A673 (cell line): ENCODE data around the gene HSD17B3. TPM values are rescaled to one million over a fixed set of nuclear protein-coding genes. Genes with fewer than 3 reads are reported as not detected.

Source experiments
- BruUV-seq: library from RNA; stranded (reverse); fragments of 400-500 nt; replicated peaks from 2 replicates; lab custom pipeline; 2021; lab: Mats Ljungman, UMichigan
- CTCF ChIA-PET: fragments of 300-600 bp; sonication (Branson Sonifier 250); formaldehyde crosslinking; loops from one replicate; lab custom pipeline; 2022; ENCODE audit warnings: antibody characterized with exemption; lab: Charles Lee
- POLR2A ChIA-PET: fragments of 300-600 bp; sonication (Branson Sonifier 250); formaldehyde crosslinking; loops from one replicate; lab custom pipeline; 2022; ENCODE audit warnings: antibody characterized with exemption; ENCODE audit not compliant: low non-redundant PET; lab: Charles Lee
- DNase-seq: peaks from one replicate; pipeline ENCODE4 v3.0.0-alpha.2; 2015; ENCODE audit warnings: low spot score
- H3K27ac ChIP-seq: fragments of 200-600 bp; sonication (generic); 2 replicates; pipeline ENCODE4 v1.5.1; 2016; ENCODE audit warnings: mixed run types, low read depth, mild to moderate bottlenecking, mixed read lengths, antibody characterized with exemption, low read length; ENCODE audit not compliant: poor library complexity, severe bottlenecking
- H3K27me3 ChIP-seq: fragments of 200-600 bp; sonication (generic); replicated peaks from 2 replicates; pipeline ENCODE4 v1.6.1; 2017; ENCODE audit warnings: mixed run types, low read depth, mild to moderate bottlenecking, mixed read lengths, antibody characterized with exemption, low read length; ENCODE audit not compliant: insufficient read depth, poor library complexity
- H3K36me3 ChIP-seq: fragments of 200-600 bp; sonication (generic); 2 replicates; pipeline ENCODE4 v1.6.1; 2016; ENCODE audit warnings: mixed run types, mild to moderate bottlenecking, mixed read lengths, antibody characterized with exemption, low read length; ENCODE audit not compliant: insufficient read depth, poor library complexity, severe bottlenecking
- H3K4me1 ChIP-seq: fragments of 200-600 bp; sonication (generic); 2 replicates; pipeline ENCODE4 v1.6.1; 2017; ENCODE audit warnings: mixed run types, mild to moderate bottlenecking, mixed read lengths, antibody characterized with exemption, low read length; ENCODE audit not compliant: insufficient read depth, poor library complexity, severe bottlenecking
- H3K4me3 ChIP-seq: fragments of 200-600 bp; sonication (generic); 2 replicates; pipeline ENCODE4 v1.5.1; 2016; ENCODE audit warnings: low read depth, mixed run types, mild to moderate bottlenecking, mixed read lengths, low read length; ENCODE audit not compliant: poor library complexity, severe bottlenecking
- H3K9me3 ChIP-seq: fragments of 200-600 bp; sonication (generic); 2 replicates; pipeline ENCODE4 v1.6.1; 2016; ENCODE audit warnings: mixed run types, low read depth, mild to moderate bottlenecking, mixed read lengths, antibody characterized with exemption, low read length; ENCODE audit not compliant: poor library complexity, severe bottlenecking
- EZH2 ChIP-seq: fragments of 200-600 bp; sonication (generic); IDR thresholded peaks from 2 replicates; pipeline ENCODE4 v1.6.1; 2017; ENCODE audit warnings: borderline replicate concordance, low read depth, mild to moderate bottlenecking, mixed read lengths, antibody characterized with exemption, low read length; ENCODE audit not compliant: poor library complexity, severe bottlenecking
- intact Hi-C: fragments of 100-400 bp; cut with micrococcal nuclease; formaldehyde crosslinking; loops from one replicate; pipeline ENCODE4 v1.10.0; 2022; ENCODE audit not compliant: unreplicated experiment
- total RNA-seq: library from RNA; stranded (reverse); gene quantifications from 2 replicates; pipeline ENCODE4 v1.2.3, GENCODE V29; 2021
- TF ChIP-seq, protein P1 (sequence below): fragments of 300-800, 200-600 bp; sonication (generic); conservative IDR thresholded peaks from 2 replicates; pipeline ENCODE4 v1.5.1; 2017; ENCODE audit warnings: low read depth, mild to moderate bottlenecking, antibody characterized with exemption, low read length, moderate library complexity, mixed read lengths

HSD17B3 gene
- total RNA-seq, 1 experiment from 2014 or later: not detected

DNA sequence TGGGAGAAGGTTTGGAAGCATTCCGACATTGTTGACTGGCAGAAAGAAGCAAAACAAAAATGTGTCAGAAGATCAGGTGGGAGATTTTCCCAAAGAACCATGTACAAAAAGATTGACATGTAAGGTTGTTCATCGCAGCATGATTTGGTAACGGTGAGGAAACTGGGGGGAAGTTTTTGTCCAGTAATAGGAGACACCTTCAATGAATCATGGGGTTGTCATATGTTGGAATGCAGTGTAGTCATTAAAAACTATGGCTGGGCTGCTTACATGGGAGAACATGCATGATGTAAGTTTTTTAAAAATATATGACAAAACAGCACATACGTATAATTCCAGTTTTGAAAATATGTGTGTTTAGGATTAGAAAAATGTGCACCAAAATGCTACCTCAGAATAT lies 50.5 kb downstream of the HSD17B3 start:
- no peaks in the 10 kb centered on the region for H3K27me3 ChIP-seq
- intact Hi-C loops: no loop called here
- H3K4me1 ChIP-seq: no peaks in the 10 kb centered on the region
- H3K9me3 ChIP-seq: no peaks in the 10 kb centered on the region
- POLR2A ChIA-PET: no interaction called here
- no TSS peak for BruUV-seq
- no peak overlapping the region for H3K4me3 ChIP-seq
- no peak for TF ChIP-seq EZH2
- TF ChIP-seq, protein P1, sequence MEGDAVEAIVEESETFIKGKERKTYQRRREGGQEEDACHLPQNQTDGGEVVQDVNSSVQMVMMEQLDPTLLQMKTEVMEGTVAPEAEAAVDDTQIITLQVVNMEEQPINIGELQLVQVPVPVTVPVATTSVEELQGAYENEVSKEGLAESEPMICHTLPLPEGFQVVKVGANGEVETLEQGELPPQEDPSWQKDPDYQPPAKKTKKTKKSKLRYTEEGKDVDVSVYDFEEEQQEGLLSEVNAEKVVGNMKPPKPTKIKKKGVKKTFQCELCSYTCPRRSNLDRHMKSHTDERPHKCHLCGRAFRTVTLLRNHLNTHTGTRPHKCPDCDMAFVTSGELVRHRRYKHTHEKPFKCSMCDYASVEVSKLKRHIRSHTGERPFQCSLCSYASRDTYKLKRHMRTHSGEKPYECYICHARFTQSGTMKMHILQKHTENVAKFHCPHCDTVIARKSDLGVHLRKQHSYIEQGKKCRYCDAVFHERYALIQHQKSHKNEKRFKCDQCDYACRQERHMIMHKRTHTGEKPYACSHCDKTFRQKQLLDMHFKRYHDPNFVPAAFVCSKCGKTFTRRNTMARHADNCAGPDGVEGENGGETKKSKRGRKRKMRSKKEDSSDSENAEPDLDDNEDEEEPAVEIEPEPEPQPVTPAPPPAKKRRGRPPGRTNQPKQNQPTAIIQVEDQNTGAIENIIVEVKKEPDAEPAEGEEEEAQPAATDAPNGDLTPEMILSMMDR: no peak
- H3K27ac ChIP-seq: no peak overlapping the region
- CTCF ChIA-PET: no interaction called here
- H3K36me3 ChIP-seq: no peaks in the 10 kb centered on the region
- DNase-seq: no peak

DNA sequence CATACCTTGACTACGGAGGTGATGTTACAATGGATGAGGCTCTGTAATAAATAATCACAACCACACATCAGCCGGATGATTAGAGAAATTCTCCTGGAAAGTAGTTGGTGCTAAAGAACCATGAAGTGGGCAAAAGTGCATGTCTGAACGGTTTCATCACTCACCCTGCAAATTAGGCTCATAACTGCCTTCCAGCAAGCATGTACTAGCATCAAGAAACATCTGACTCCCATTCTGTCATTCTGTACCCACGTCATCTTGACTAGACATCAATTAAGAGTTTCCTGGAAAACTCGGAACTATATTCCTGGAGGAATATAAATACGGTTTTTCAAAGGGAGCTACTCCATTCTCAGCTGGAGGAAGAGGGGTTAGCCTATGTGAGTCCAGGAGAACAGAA lies 52.2 kb downstream of the HSD17B3 start:
- Histone ChIP-seq H3K27ac (no peak overlapping the region), H3K36me3 (no peaks in the 10 kb centered on the region), H3K9me3 (no peaks in the 10 kb centered on the region), H3K4me3 (no peak overlapping the region), H3K27me3 (no peaks in the 10 kb centered on the region), H3K4me1 (no peaks in the 10 kb centered on the region)
- DNase-seq: no peak
- no TSS peak for BruUV-seq
- ChIA-PET POLR2A (no interaction called here), CTCF (no interaction called here)
- intact Hi-C loops: no loop called here
- TF ChIP-seq, protein P1: no peak
- TF ChIP-seq EZH2: no peak

DNA sequence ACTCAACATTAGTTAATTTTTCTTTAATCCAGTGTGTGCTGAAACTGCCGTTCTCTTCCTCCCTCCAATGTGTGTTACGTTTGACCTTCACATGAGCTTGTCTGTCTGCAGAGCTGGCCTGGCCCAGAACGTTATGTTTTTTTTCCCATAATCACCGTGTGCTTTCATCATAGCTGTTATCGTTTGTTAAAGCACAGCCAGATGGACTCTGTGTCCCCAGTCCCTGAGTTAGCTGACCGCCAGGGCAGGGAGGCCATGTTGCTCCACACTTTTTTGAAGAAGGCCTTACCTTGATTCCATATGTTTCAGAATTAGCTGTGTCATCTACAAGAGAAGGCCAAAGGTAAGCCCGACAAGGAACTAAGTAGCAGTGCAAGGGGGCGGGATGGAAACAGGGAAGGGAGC lies 55.7 kb downstream of the HSD17B3 start:
- no peaks in the 10 kb centered on the region for H3K27me3 ChIP-seq
- no peaks in the 10 kb centered on the region for H3K9me3 ChIP-seq
- no peak overlapping the region for H3K4me3 ChIP-seq
- no peak for TF ChIP-seq EZH2
- TF ChIP-seq, protein P1: no peak
- BruUV-seq: no TSS peak
- no peak overlapping the region for H3K27ac ChIP-seq
- intact Hi-C loops: no loop called here
- no peaks in the 10 kb centered on the region for H3K4me1 ChIP-seq
- no peaks in the 10 kb centered on the region for H3K36me3 ChIP-seq
- POLR2A ChIA-PET: no interaction called here
- no peak for DNase-seq
- CTCF ChIA-PET: interaction anchor here (1.0 kb wide), 1 partner anchor 71 kb away, joined by 3 read pairs; no protein-coding TSS in a partner anchor
